Gastrocnemius medialis (tissue), 4 donors: ENCODE data around the gene GNPAT.

Experiments used
- POLR2A ChIP-seq, 2 donors: fragments of 450-650 bp; IDR thresholded peaks; one replicate each; pipeline ENCODE4 v1.6.1; 2017; ENCODE audit warnings: antibody characterized with exemption in 2 of 2, mild to moderate bottlenecking in 2 of 2, moderate library complexity in 2 of 2
- TF ChIP-seq, protein P1 (sequence below), 5 experiments: fragments of 450-650 bp in 3 of 5; fragments of 200-600 bp in 2 of 5; sonication (generic) in 2 of 5; IDR thresholded peaks in 4 of 5; conservative IDR thresholded peaks in 1 of 5; 1 replicate in 4 of 5; 2 replicates in 1 of 5; pipeline ENCODE4 v1.5.1; 2016 to 2019; ENCODE audit warnings: antibody characterized with exemption in 5 of 5, mild to moderate bottlenecking in 3 of 5, moderate library complexity in 3 of 5

GRCh38 chr1:231216498-231216897, 24.5 kb upstream of the GNPAT start:
- TF ChIP-seq, protein P1, sequence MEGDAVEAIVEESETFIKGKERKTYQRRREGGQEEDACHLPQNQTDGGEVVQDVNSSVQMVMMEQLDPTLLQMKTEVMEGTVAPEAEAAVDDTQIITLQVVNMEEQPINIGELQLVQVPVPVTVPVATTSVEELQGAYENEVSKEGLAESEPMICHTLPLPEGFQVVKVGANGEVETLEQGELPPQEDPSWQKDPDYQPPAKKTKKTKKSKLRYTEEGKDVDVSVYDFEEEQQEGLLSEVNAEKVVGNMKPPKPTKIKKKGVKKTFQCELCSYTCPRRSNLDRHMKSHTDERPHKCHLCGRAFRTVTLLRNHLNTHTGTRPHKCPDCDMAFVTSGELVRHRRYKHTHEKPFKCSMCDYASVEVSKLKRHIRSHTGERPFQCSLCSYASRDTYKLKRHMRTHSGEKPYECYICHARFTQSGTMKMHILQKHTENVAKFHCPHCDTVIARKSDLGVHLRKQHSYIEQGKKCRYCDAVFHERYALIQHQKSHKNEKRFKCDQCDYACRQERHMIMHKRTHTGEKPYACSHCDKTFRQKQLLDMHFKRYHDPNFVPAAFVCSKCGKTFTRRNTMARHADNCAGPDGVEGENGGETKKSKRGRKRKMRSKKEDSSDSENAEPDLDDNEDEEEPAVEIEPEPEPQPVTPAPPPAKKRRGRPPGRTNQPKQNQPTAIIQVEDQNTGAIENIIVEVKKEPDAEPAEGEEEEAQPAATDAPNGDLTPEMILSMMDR (IDR thresholded peaks at IDR 0.05 in 4 of 5, conservative IDR thresholded peaks at IDR 0.05 in 1 of 5) = no peak
- no peak for TF ChIP-seq POLR2A (IDR thresholded peaks at IDR 0.05)
